Measurements from ENCODE around the gene NTHL1.

DNA sequence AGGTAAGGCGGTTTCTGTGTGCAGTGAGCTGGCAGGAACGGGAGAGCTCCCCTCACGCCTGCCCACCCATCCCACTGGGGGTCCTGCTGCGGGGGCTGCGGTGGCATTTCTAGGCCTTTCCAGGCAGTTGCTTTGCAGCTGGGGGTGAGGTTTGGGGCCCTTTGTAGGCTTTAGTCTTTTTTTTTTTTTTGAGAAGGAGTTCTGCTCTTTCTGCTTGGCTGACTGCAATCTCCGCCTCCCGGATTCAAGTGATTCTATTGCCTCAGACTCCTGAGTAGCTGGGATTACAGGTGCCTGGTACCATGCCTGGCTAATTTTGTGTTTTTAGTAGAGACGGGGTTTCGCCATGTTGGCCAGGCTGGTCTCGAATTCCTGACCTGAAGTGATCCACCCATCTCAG lies 11.2 kb upstream of the NTHL1 start:
- TF ChIP-seq ZNF717 (CRISPR knock-in tag; IDR thresholded peaks at IDR 0.05): no peak
- TF ChIP-seq, protein P1, sequence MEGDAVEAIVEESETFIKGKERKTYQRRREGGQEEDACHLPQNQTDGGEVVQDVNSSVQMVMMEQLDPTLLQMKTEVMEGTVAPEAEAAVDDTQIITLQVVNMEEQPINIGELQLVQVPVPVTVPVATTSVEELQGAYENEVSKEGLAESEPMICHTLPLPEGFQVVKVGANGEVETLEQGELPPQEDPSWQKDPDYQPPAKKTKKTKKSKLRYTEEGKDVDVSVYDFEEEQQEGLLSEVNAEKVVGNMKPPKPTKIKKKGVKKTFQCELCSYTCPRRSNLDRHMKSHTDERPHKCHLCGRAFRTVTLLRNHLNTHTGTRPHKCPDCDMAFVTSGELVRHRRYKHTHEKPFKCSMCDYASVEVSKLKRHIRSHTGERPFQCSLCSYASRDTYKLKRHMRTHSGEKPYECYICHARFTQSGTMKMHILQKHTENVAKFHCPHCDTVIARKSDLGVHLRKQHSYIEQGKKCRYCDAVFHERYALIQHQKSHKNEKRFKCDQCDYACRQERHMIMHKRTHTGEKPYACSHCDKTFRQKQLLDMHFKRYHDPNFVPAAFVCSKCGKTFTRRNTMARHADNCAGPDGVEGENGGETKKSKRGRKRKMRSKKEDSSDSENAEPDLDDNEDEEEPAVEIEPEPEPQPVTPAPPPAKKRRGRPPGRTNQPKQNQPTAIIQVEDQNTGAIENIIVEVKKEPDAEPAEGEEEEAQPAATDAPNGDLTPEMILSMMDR (IDR thresholded peaks at IDR 0.05 in 2 of 3, conservative IDR thresholded peaks at IDR 0.05 in 1 of 3; ENCODE audit: insufficient read depth in 2 of 3, low read depth in 1 of 3, low read length in 3 of 3): no peak
- TF ChIP-seq KDM4B (IDR thresholded peaks at IDR 0.05; ENCODE audit: borderline replicate concordance in 2 of 2, low read depth in 1 of 2): no peak
- no peak for TF ChIP-seq ZNF584 (CRISPR knock-in tag; IDR thresholded peaks at IDR 0.05; ENCODE audit: low read depth)
- TF ChIP-seq MAFK (IDR thresholded peaks at IDR 0.05; ENCODE audit: low read length): no peak
- TF ChIP-seq, protein P2, sequence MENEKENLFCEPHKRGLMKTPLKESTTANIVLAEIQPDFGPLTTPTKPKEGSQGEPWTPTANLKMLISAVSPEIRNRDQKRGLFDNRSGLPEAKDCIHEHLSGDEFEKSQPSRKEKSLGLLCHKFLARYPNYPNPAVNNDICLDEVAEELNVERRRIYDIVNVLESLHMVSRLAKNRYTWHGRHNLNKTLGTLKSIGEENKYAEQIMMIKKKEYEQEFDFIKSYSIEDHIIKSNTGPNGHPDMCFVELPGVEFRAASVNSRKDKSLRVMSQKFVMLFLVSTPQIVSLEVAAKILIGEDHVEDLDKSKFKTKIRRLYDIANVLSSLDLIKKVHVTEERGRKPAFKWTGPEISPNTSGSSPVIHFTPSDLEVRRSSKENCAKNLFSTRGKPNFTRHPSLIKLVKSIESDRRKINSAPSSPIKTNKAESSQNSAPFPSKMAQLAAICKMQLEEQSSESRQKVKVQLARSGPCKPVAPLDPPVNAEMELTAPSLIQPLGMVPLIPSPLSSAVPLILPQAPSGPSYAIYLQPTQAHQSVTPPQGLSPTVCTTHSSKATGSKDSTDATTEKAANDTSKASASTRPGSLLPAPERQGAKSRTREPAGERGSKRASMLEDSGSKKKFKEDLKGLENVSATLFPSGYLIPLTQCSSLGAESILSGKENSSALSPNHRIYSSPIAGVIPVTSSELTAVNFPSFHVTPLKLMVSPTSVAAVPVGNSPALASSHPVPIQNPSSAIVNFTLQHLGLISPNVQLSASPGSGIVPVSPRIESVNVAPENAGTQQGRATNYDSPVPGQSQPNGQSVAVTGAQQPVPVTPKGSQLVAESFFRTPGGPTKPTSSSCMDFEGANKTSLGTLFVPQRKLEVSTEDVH (IDR thresholded peaks at IDR 0.05; ENCODE audit: low read depth, partially characterized antibody): no peak
- no peak for TF ChIP-seq MAFF (IDR thresholded peaks at IDR 0.05; ENCODE audit: low read length)
- TF ChIP-seq, protein P3, sequence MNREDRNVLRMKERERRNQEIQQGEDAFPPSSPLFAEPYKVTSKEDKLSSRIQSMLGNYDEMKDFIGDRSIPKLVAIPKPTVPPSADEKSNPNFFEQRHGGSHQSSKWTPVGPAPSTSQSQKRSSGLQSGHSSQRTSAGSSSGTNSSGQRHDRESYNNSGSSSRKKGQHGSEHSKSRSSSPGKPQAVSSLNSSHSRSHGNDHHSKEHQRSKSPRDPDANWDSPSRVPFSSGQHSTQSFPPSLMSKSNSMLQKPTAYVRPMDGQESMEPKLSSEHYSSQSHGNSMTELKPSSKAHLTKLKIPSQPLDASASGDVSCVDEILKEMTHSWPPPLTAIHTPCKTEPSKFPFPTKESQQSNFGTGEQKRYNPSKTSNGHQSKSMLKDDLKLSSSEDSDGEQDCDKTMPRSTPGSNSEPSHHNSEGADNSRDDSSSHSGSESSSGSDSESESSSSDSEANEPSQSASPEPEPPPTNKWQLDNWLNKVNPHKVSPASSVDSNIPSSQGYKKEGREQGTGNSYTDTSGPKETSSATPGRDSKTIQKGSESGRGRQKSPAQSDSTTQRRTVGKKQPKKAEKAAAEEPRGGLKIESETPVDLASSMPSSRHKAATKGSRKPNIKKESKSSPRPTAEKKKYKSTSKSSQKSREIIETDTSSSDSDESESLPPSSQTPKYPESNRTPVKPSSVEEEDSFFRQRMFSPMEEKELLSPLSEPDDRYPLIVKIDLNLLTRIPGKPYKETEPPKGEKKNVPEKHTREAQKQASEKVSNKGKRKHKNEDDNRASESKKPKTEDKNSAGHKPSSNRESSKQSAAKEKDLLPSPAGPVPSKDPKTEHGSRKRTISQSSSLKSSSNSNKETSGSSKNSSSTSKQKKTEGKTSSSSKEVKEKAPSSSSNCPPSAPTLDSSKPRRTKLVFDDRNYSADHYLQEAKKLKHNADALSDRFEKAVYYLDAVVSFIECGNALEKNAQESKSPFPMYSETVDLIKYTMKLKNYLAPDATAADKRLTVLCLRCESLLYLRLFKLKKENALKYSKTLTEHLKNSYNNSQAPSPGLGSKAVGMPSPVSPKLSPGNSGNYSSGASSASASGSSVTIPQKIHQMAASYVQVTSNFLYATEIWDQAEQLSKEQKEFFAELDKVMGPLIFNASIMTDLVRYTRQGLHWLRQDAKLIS (CRISPR knock-in tag; IDR thresholded peaks at IDR 0.05): no peak
- no peak for TF ChIP-seq ZBED1 (IDR thresholded peaks at IDR 0.05)
- no peak for TF ChIP-seq EP300 (IDR thresholded peaks at IDR 0.05; ENCODE audit: low read length)

All from K562 (cell line).